ENCODE measurements around the gene NDUFA7.
"Not testable (repeated sequence)": the region's sequence is repeated elsewhere in the genome, so short reads cannot be mapped to it uniquely, and the experiment has no call there.

NDUFA7 gene

DNA sequence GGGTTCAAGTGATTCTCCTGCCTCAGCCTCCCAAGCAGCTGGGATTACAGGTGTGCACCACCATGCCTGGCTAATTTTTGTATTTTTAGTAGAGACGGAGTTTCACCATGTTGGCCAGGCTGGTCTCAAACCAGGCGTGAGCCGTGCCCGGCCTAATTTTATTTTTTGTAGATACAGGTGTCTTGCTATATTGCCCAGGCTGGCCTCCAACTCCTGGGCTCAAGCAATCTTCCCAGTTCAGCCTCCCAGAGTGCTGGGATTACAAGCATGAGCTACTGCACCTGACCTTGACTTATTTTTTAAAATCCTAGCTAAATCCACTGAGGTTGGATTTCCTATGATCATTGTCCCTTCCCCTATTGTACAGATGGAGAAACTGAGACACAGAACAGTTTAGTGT lies 20.3 kb upstream of the NDUFA7 start:
- not testable (repeated sequence) for DNase-seq (ENCODE audit: low spot score)

GRCh38 chr19:8340341-8341096 lies 19.3 kb upstream of the NDUFA7 start:
- no peak for DNase-seq (ENCODE audit: low spot score)

- no peak for DNase-seq (ENCODE audit: low spot score)
Observed at GRCh38 chr19:8338835-8339234, 17.7 kb upstream of the NDUFA7 start.

DNA sequence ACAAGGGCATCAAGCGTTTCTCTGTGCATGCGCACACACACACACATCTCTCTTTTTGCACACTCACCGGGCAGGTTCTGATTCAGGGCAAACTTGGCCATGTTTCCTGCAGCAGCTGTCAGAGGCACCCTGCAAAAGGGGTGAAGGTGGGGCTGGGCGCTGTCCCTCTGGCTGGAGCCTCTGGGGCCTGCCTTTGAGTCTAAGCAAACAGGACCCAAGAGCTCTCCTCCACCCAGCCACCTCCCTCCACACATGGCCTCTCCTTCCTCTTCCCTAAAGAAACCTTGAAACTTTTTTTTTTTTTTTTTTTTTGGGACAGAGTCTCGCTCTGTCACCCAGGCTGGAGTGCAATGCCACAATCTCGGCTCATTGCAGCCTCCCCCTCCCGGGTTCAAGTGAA lies 16.6 kb upstream of the NDUFA7 start:
- no peak for DNase-seq (ENCODE audit: low spot score)

DNA sequence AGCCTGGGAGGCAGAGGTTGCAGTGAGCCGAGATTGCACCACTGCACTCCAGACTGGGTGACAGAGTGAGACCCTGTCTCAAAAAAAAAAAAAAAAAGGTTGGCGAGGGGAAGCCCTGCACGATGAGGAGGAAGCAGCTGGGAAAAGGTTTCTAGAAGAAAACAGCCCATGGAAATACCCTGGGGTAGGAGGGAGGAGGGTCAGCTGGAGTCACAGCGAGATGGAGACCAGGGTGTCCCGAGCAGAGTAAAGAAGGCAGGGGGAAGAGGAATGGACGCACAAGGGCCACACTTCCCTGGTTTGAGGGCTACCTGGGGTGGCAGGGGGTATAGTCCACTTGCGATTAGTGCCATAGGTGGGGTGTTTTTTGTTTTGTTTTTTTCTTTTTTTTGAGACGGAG lies 15.5 kb upstream of the NDUFA7 start:
- DNase-seq (ENCODE audit: low spot score): no peak

GRCh38 chr19:8336072-8336569 lies 14.9 kb upstream of the NDUFA7 start:
- DNase-seq (ENCODE audit: low spot score): no peak

- no peak for DNase-seq (ENCODE audit: low spot score)
Observed at GRCh38 chr19:8335343-8336071, 14.3 kb upstream of the NDUFA7 start.

DNA sequence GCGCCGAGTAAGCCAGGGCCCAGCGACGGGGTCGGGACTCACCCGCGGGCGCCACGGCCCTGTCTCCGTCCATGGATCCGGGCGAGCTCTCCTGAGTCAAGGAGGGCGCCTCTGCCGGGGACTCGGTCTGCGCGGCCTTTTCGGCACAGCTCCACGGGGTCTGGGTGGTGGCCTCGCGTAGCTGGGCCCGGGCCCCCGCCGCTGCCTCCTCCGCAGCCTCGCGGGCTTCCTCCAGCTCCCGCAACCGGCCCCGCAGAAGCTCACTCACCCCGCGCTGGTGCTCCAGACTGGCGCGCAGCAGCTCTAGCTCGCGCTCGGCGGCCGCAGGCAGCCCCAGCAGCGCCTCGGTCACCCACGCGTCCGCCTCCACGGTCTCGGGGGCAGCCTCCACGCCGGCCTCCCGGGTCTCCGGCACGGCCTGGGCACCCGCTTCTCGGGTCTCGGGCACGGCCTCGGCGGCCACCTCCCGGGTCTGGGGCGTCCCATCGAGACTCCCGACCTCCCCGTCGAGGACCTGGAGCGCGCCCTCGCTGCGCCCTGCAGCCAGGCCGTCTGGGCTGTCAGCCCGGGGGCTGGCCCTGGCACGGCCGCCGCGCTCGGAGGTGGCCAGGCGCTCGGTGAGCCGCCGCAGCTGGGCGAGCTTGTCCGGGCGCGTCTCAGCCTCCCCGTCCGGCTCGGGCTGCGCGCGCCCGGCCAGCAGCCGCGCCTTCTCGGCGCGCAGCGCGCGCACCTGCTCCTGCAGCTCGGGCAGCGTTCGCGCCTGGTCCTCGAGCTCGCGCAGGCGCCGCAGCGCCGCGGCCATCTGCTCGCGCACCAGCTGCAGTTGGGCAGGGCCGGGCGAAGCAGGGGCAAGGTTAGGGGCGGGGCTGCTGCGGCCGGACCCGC lies 13.5 kb upstream of the NDUFA7 start:
- DNase-seq (ENCODE audit: low spot score): no peak

- no peak for DNase-seq (ENCODE audit: low spot score)
Observed at GRCh38 chr19:8333767-8334457, 12.7 kb upstream of the NDUFA7 start.

GRCh38 chr19:8332976-8333766 lies 12.0 kb upstream of the NDUFA7 start:
- no peak for DNase-seq (ENCODE audit: low spot score)

DNA sequence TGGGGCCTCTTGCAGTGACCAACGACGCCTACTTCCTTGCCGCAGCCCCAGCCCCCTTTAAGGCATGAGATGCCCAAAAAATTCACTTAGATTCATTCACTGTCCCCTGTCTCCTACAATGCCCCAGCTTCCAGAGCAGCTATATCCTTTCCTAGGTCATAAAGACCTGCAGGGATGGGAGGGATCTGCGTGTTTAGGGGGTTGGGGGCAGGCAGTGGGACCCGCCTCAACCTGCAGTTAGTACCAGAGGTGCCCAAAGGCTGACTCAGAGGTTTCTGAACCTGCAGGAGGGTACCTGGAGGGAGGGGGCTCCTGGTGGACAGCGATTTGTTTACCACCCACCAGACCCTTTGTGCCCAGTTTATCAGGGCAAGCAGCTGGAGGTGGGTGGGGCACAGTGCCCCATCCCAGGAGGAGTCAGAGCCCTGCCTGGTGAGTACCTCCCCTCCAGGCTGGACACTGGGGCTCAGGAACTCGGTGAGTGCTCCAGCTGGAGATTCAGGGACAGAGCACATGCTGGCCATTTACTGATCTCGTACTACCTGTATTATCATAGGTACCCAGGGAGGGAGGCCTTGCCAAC lies 10.2 kb upstream of the NDUFA7 start:
- DNase-seq (ENCODE audit: low spot score): no peak

DNA sequence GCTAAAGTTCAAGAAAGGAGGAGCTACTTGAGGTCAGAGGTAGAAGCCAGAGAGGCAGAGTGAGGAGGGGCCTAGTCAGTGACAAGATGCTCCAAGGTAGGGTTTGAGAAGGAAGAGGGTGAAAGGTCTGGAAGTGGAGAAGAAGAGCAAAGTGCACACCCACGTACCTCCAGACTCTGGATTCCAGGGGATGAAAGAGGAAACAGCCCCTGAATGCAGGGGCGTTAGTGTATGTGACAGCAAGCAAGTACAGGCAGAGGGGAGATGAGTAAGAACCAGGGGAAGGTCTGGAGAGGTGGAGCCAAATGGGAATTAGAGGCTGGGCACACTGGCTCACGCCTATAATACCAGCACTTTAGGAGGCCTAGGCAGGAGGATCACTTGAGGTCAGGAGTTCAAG lies 8.8 kb upstream of the NDUFA7 start:
- DNase-seq (ENCODE audit: low spot score): no peak

DNA sequence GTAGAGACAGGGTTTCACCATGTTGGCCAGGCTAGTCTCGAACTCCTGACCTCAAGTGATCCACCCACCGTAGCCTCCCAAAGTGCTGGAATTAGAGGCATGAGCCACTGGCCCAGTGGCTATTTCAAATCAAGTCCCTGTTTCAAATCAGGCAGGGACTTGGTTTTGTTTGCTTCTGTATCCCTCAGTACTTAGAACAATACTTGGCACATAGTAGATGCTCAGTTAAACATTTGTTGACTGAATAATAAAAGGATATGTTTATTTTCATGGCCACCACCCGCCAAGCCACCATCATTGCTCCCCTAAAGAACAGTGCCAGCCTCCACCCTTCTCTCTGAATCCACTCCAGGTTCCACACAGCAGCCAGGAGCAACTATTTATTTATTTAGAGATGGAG lies 4.3 kb upstream of the NDUFA7 start:
- no peak for DNase-seq (ENCODE audit: low spot score)

DNA sequence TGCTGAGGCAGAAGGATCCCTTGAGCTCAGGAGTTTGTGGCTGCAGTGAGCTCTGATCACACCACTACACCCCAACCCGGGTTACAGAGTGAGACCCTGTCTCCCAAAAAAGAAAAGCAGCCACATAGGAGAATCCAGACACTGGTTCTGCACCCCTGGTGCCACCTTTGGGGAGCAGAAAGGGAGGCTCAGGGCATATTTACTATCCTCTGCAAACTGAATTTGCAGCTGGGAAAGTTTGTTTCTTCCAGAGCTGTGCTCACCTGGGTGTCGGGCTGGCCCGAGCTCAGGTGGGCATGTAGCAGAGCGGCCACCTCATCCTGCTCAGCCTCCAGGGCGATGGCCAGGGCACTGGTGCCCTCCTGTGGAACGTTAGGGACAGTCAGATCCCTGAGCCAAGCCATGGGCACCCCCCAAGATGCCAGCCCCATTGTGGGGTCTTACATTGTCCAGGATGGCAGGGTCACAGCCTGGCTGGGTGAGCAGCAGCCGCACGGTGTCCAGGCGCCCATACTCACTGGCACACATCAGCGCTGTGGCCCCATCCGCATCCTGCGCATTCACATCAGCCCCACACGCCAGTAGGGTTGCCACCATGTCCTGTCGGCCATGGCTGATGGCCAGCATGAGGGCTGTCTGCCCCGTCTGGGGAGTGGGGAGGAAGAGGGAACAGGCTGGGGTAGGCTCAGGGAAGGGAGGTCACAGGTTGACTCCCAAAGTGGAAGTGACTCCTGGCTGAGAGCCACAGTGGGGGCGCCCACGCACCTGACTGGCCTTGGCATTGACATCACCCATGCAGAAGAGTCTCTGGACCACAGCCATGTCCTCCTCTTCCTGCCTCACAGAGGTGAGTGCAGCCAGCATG lies 3.2 kb upstream of the NDUFA7 start:
- DNase-seq (ENCODE audit: low spot score): no peak

DNA sequence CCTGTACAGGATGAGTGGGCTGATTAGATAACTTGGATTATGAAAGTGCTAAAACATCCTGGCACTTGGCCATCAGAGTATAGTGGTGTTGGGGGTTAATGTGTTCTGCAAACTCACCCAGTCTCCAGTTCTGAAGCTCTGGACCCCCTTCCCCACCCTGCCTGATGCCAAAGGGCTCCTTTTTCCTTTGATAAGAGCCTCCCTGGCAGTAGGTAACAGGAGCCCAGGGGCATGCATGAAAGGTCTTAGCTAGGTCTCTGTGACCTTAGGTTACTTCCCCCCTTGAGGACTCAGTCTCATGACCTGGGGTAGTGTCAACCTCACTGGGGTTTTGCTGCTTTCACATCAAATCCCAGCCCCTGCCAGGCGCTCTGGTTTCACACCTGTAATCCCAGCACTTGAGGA lies 2.6 kb upstream of the NDUFA7 start:
- no peak for DNase-seq (ENCODE audit: low spot score)

DNA sequence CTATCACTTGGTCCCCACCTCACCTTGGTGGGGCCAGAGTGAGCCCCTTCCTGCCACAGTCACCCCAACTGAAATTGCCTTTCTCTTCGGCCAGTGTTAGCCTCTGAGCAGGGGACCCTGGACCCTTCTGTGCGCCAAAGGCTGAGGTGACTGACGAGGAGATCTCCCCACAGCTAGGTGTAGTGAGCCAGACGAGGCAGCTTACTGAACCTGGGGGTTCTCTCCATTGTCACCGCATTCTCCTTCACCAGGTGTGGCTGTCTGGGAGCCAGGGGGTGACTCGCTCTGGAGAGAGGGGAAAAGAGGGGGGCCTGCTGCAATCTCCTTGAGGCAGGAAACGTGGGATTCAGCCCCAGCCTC lies 1.4 kb upstream of the NDUFA7 start:
- no peak for DNase-seq (ENCODE audit: low spot score)

- no peak for DNase-seq (ENCODE audit: low spot score)
Observed at GRCh38 chr19:8321986-8322637, 937 bp upstream of the NDUFA7 start.

GRCh38 chr19:8320564-8321066 lies 560 bp downstream of the NDUFA7 start:
- DNase-seq (ENCODE audit: low spot score): no peak

Data from CD4-positive, alpha-beta T cell treated with Interleukin-6 at 100 ng/mL for 8 hours (primary cell).